ENCODE data around the gene PPAN. TPM values are rescaled to one million over a fixed set of nuclear protein-coding genes. Genes with fewer than 3 reads are reported as not detected.

The PPAN gene
- total RNA-seq, 2 donors from 2014 or later = 26.4 to 34.0 TPM

GRCh38 chr19:10091895-10092641, 14.1 kb upstream of the PPAN start:
- no peak for DNase-seq
- intact Hi-C loops (cut with DNase I, micrococcal nuclease) = no loop called here

GRCh38 chr19:10092648-10093294, 13.4 kb upstream of the PPAN start:
- ATAC-seq = no peak
- intact Hi-C loops (cut with DNase I, micrococcal nuclease) = no loop called here
- DNase-seq = no peak

More at GRCh38 chr19:10091895-10092641, 14.1 kb upstream of the PPAN start:
- no peak for ATAC-seq

- DNase-seq (no peak), ATAC-seq (no peak)
- intact Hi-C loops (cut with DNase I, micrococcal nuclease) = no loop called here
These were observed 12.6 kb upstream of the PPAN start for GRCh38 chr19:10093295-10094186.

GRCh38 chr19:10095622-10095947, 10.6 kb upstream of the PPAN start:
- ATAC-seq = no peak
- intact Hi-C loops (cut with DNase I, micrococcal nuclease) = no loop called here
- no peak for DNase-seq

- ATAC-seq (peak; percentile 92), DNase-seq (peak; percentile 85 to 90)
- intact Hi-C loops (cut with DNase I, micrococcal nuclease) = no loop called here
These were observed 10.1 kb upstream of the PPAN start for GRCh38 chr19:10095948-10096614.

- ATAC-seq (no peak), DNase-seq (peak in 1 of 2 donors; percentile 47)
- intact Hi-C loops (cut with DNase I, micrococcal nuclease) = no loop called here
These were observed 9.6 kb upstream of the PPAN start for GRCh38 chr19:10096615-10096963.

GRCh38 chr19:10100163-10100785, 5.9 kb upstream of the PPAN start:
- DNase-seq (no peak), ATAC-seq (no peak)
- intact Hi-C loops (cut with DNase I, micrococcal nuclease) = no loop called here

- intact Hi-C loops (cut with DNase I, micrococcal nuclease) = no loop called here
- ATAC-seq = no peak
- DNase-seq = no peak
These were observed 3.4 kb upstream of the PPAN start for GRCh38 chr19:10102787-10103236.

- no peak for ATAC-seq
- intact Hi-C loops (cut with DNase I, micrococcal nuclease) = no loop called here
- no peak for DNase-seq
These were observed 2.0 kb upstream of the PPAN start for GRCh38 chr19:10104130-10104513.

GRCh38 chr19:10104665-10105508, 1.3 kb upstream of the PPAN start:
- DNase-seq (no peak), ATAC-seq (no peak)
- intact Hi-C loops (cut with DNase I, micrococcal nuclease) = no loop called here

- no peak for ATAC-seq
- intact Hi-C loops (cut with DNase I, micrococcal nuclease) = no loop called here
- no peak for DNase-seq
These were observed 558 bp upstream of the PPAN start for GRCh38 chr19:10105509-10106099.

- intact Hi-C loops (cut with DNase I, micrococcal nuclease) = no loop called here
- DNase-seq (no peak), ATAC-seq (no peak)
These were observed 1.1 kb downstream of the PPAN start for GRCh38 chr19:10107254-10107653.

- intact Hi-C loops (cut with DNase I, micrococcal nuclease) = no loop called here
- ATAC-seq (no peak), DNase-seq (no peak)
These were observed 1.7 kb downstream of the PPAN start for GRCh38 chr19:10107817-10108367.

GRCh38 chr19:10109528-10109927, 3.4 kb downstream of the PPAN start:
- DNase-seq (no peak), ATAC-seq (no peak)
- intact Hi-C loops (cut with DNase I, micrococcal nuclease) = no loop called here

GRCh38 chr19:10110076-10110971, 4.2 kb downstream of the PPAN start:
- DNase-seq (no peak), ATAC-seq (no peak)
- intact Hi-C loops (cut with DNase I, micrococcal nuclease) = no loop called here

GRCh38 chr19:10110972-10111317, 4.8 kb downstream of the PPAN start:
- DNase-seq (no peak), ATAC-seq (no peak)
- intact Hi-C loops (cut with DNase I, micrococcal nuclease) = no loop called here

Data from left colon (tissue), 2 donors.